DMS153 (cell line): ENCODE results near the gene SLC7A9.
"Not testable (repeated sequence)": the region's sequence is repeated elsewhere in the genome, so short reads cannot be mapped to it uniquely, and the experiment has no call there.

Experiments used
- DNase-seq: peaks from one replicate; lab custom pipeline; 2025; lab: John Stamatoyannopoulos, UW

The SLC7A9 gene

DNA sequence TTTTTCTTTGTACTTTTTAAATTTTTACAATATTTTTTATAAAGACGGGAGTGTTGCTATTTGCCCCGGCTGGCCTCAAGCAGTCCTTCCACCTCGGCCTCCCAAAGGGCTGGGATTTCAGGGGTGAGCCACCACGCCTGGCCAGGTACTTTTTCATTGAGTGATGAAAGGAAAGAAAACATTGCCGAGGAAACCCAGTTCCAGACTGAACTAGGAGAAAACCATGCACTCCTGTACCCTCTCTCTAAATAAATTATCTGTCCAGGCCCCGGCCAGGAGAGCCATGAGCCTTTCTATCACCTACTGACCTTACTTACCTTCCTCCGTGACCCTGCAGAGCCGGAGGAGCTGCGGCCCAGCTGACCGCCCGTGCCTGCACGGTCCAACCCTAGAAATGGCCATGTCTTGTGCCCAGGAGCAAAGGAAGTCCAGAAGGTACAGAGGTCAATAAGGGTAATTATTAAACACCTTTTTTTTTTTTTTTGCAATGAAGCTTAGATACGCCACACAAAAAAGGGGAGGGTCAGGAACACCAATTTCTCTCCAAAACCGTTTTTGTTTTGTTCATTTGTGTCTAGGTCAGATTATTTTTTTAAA, at the start of gene SLC7A9:
Gene SLC7A9 (minus strand): TSS at position 399 of the 597 bp plus-strand sequence. CDS start 1,233 bp downstream, outside the sequence.
- no peak for DNase-seq

DNA sequence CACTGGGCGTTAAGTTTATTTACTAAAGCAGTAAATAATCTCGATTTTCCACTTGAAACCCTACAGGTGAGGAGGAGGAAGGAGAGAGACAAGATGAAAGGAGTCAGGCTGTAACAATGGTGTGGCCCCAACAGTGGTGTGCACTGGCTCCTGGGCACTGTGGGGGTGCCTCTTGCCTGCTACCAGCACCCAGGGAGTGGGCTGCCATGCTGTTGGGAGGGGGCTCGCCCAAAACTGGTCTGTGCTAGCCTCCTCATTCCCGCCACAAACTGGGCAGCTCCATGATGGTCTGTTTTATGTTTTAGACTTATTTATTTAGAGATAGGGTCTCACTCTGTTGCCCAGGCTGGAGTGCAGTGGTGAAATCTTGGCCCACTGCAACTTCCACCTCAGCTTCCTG, 49.8 kb upstream of the SLC7A9 start:
- no peak for DNase-seq

DNA sequence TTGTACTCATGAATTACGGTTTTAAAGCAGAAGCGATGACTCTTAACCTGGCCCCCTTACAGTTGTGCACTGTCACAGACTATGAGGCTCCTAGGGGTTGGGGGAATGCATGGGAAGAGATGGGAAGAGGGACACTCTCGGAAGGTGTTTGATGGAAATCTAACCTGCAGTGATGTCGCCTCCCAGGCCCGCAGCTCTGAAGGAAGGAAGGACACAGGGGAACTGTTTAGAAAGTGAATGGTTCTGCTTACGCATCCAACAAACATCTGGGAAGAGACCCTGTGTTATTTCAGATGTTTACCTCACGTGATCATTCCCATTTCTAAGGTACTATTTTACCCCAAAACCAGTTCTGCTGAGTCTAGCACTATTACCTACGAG, 48.0 kb upstream of the SLC7A9 start:
- no peak for DNase-seq

DNA sequence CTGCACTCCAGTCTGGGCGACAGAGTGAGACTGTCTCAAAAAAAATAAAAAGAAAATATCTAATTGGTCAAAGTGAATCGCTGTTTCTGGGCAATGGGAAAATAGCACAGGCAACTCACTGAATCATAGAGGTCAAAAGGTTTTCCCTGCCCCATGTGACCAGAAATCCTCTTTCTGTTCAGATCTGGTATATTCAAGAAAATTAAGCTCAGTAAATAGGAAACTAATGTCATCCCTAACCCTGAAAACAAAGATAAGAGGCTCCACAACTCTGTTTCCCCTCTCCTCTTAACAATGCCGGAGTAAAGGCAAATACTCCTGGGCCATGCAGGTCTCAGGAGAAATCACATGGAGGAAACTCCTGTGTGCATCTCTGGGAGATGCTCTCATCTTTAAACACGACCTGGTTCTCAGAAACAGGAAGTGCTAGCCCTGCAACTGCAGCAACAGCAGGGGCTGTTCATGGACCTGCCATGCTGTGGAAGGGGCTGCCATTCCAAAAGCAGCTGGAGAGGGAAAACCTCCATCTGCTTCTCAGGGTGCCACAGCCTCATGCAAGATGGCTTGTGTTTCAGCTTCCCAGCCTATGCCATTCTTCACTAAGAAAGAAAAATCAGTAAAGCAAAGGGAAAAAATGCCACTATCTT, 47.5 kb upstream of the SLC7A9 start:
- DNase-seq = no peak

DNA sequence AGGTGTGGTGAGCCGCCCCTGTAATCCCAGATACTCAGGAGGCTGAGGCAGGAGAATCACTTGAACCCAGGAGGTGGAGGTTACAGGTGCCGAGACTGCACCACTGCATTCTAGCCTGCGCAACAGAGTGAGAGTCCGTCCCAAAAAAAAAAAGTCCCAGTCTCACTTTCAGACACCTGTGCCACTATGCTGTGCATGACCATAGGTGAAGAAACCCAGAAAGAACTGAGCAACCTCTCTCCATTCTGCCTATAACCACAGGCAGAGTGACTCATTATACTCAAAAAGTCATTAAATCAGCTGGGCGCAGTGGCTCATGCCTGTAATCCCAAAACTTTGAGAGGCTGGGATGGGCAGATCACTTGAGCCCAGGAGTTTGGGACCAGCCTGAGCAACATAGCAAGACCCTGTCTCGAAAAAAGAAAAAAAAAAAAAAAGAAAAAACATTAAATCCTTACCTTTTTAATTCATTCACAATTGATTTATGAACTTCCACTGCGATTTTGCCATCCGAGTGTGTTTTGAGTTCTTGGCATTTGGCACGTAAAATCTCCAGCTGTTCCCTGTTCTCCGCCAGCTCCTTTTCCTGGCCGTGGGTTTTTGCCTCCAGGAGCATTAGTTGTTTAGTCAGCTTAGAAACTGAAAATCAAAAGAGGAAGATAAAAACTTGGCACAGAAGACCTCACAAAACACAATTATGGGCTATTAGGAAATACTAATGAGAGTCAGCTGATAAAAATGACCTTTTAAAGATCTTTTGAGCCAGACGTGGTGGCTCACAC, 45.5 kb upstream of the SLC7A9 start:
- DNase-seq = no peak

DNA sequence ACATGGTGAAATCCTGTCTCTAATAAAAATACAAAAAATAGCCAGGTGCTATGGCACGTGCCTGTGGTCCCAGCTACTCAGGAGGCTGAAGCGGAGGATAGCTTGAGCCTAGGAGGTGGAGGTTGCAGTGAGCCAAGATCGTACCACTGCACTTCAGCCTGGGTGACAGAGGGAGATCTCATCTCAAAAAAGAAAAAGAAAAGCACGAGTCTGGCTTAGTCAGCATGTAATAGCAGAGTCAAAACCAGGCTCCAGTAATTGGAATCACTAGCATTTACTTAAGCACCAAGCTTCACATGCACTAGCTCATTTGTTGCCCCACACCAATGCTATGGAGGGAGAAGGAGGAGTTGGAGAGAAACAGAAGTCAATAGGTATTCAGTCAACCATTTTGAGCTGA, 41.9 kb upstream of the SLC7A9 start:
- no peak for DNase-seq

DNA sequence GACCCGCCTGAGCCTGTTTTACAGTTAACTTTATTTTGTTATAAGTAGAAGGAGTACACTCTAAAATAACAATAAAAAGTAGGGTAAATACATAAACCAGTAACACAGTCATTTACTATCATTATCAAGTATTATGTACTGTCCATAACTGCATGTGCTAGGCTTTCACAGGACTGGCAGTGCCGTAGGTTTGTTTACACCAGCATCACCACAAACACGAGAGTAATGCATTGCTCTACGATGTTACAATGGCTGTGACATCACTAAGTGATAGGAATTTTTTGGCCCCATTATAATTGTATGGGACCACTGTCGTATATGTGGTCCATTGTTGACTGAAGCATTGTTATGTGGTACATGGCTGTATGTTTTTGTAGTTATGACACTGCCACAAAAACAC, 41.3 kb upstream of the SLC7A9 start:
- DNase-seq = no peak

DNA sequence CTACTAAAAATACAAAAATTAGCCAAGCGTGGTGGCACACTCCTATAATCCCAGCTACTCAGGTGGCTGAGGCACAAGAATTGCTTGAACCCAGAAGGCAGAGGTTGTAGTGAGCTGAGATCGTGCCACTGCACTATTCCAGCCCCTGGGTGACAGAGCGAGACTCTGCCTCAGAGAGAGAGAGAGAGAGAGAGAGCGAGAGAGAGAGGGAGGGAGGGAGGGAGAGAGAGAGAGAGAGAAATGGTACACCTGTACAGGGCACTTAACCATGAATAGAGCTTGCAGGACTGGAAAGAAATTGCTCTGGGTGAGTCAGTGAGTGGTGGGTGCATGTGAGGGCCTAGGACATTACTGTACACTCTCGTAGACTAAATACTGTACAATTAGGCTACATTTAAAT, 40.5 kb upstream of the SLC7A9 start:
- DNase-seq = no peak

DNA sequence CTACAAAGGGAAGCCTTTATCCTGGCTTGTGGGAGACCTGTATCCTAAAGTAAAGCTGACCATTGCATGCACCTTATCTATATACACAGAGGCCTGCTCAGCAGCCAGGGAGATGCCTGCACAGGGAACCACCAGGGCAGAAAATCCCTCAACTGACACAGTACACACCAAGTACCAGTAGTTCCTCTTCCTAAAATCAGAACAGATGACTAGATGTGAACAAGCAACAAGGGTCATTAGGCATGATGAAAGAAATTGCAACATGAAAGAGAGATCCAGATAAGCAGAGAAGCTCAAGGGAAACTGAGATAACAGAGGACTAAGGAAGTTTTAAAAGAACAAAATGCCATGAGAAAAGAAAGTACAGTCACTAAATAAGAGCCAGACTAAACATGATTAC, 39.7 kb upstream of the SLC7A9 start:
- no peak for DNase-seq

DNA sequence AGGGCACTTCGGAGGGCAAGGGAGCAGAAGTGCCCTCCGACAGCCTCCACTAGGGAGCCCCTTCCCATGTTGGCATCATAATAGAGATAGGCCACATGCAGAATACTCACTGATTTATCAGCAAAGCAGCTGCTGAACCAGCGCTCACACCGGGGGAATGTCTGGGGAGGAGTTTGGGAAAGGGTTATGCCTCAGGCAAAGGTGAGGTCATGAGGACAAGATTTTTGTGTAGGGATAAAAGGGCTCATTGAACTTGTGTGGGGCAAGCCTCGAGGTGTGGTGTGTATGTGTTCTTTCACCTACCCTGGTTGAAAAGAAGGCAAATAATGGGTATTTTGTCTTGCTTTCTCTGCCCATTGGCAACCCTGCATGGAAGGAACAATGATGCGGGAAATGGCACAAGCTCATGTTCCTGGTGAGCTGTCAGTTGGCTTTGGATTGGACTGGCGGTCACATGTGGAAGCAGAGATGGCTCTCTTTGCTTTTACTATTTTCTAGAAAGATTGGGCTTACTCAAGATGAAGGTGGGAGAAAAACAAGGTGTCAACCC, 39.1 kb upstream of the SLC7A9 start:
- no peak for DNase-seq

DNA sequence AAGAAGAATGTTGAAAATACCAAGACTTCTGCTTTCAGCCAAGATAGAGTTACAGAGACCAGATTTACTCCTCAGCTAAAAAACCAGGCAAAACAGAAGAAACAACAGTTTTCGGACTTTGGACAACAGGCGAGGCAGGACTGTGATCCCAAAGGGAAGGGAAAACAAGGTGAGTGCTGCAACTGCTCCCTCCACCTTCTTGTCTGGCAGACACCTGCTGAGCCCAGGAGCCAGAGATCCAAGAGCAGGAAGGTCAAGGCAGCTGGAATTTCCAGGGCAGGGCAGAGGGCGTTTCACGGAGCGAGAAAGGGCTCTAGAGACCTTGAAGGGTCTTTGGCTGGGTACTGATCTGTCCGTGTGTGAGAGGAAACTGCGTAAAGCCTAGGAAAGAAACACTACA, 32.9 kb upstream of the SLC7A9 start:
- no peak for DNase-seq

DNA sequence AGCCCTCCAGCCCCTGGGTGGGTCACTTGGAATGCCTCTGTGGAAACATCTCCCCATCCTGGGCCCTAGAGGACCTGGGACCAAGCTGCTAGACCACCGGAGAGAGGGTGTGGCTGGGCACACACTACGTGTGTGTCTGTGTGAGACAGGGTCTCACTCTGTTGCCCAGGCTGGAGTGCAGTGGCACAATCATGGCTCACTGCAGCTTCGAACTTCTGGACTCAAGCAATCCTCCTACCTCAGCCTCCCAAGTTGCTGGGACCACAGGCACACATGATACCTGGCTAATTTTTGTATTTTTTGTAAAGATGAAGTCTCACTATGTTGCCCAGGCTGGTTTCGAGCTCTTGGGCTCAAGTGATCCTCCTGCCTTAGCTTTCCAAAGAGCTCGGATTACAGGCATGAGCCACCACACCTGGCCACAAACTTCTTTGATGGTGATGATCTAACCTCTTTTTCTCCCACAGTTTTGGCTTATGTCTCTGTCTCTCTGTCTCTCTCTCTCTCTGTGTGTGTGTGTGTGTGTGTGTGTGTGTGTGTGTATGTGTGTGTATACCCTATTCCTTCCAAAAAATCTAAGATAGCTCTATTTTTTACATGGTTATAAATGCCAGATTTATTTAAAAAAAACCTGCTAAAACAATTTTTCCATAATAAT, 32.1 kb upstream of the SLC7A9 start:
- no peak for DNase-seq

DNA sequence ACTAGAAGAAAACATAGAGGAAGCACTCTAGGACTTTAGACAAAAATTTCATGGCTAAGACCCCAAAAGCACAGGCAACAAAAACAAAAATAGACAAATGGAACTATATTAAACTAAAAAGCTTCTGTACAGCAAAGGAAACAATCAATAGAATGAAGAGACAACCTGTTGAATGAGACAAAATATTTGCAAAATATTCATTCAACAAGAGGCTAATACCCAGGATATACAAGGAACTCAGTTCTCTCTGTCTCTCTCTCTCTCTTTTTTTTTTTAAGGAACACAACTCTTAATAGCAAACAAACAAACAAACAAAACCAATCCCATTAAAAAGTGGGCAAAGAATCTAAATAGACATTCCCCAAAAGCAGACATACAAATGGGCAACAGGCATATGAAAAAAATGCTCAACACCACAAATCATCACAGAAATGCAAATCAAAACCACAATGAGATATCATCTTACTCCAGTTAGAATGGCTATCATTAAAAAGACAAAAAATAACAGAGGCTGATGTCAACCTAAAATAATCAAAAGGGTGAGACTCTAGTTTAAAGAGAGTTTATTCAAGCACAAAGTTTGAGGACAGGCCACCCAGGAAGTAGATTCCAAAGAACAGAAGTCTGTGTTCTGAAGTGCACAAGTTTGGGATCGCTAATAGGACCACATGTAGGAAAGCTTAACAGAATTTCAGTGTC, 27.1 kb upstream of the SLC7A9 start:
- no peak for DNase-seq

DNA sequence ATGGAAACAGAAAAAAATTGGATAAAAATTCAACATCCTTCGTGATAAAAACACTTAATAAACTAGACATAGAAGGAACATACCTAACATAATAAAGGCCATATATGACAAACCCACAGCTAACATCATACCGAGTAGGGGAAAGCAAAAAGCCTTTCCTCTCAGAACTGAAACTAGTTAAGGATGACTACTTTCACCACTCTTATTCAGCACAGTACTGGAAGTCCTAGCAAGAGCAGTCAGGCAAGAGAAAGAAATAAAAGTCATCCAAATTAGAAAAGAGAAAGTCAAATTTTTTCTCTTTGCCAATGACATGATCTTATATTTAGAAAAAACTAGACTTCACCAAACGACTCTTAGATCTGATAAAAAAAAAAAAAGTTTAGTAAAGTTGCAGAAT, 25.8 kb upstream of the SLC7A9 start:
- no peak for DNase-seq

DNA sequence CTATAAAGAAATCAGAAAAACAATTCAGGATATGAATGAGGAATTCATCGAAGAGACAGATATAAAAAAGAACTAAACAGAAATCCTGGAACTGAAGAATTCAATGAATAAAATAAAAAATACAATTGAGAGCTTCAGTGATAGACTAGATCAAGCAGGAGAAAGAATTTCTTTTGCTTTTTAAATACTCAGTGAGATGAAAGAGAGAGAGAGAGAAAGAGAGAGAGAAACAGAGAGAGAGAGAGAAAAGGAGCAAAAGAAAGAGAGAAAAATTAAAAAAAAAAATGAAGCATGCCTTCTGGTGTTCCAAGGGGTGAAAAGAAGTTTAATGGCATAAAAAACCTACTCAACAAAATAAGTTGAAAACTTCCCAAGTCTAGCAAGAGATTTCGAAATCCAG, 22.0 kb upstream of the SLC7A9 start:
- DNase-seq = no peak

DNA sequence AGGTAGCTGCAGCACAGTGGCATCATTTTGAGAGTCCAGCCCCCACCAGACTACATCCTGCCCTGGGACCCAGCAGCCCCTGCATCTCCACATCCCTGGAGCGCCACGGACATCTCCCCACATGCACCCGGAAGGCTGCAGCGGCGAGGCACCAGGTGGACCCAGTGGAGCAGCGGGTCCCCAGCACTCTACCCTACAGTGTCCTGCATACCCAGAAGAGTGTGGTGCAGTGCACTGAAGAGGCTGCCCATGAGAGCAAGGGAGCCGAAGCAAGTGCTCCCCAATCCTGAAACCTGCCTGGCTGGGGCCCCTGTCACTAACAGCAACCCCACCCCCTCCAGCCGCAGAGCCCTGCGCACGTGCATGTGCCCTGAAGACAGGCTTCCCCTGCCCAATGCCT, 21.3 kb upstream of the SLC7A9 start:
- DNase-seq = no peak

DNA sequence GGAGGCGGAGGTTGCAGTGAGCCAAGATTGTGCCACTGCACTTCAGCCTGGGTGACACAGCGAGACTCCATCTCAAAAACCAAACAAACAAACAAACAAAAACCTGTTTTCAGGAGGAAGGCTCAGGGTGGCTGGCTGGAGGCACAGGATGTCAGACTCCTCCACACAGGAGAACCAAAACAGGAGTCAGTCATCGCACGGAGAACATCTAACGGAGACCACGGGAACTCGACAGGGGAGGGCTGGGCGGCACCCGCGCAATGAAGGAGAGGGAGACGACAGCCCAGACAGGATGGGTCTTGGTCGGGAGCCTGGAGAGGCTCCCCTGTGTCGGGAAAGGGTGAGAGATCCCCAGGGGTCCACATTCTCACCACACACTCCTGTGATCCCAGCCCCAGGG, 20.8 kb upstream of the SLC7A9 start:
- DNase-seq = no peak

DNA sequence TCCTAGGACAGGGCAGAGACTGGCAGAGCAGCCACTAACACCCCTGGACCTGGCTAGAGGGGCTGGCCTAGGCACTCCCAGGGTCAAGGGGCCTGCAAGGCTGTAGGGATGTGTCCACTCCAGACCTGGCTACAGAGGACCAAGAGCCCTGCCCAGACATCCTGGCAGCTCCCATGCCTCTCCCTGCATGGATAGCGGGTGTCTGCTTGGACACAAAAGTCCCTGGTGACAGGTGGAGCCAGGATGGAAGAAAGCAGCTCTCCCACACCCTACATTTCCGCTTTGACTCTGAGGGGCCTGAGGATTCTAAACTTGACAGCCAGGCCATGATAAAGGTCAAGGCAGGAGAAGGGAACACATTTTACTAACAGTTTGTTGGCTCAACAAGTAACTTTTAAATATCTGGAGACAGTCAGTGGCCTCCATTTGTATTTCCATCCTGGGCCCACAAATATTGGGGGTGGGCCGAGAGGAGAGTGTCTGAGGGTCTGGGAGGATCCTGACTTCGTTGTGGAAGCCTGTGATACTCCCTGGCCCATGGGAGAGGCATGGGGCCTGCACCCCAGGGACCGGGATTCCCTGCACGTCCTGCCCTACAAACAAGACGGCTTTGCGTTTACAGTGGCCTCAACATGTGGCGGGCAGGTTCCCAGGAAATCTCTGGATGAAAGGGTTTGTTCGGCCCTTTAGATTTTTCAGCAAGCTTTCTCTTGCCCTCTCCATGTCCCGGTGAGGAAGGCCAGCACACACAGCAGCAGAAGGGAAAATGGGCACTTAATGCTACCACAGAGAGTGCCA, 19.8 kb upstream of the SLC7A9 start:
- no peak for DNase-seq

DNA sequence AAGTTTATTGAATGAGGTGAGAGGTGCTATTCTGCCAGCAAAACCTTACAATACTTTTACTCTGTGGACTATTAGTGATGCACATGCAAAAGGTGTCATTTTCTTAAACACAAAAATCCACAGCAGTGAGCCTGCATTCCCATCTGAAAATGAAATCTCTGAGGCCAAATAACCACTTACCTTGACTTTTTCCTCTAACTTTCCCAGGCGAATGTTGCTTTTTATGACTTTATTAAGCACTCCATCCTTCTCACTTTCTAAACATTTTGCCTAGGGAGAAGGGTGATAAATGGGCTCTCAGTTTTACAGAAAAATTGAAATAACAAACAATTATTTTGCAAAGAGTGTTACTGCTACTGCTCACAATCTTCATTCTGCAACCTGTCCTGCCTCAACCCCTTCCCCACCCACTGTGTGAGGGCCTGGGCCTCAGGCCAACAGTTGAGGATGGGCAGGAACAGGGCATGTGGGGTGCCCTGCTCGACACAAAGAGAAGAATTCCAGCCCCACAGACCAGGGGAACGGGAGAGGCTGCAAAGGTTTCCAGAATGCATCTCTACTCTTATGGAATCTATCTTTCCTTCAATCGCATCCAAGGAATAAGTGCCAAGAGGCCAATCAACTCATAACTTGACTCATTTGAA, 18.1 kb upstream of the SLC7A9 start:
- no peak for DNase-seq

DNA sequence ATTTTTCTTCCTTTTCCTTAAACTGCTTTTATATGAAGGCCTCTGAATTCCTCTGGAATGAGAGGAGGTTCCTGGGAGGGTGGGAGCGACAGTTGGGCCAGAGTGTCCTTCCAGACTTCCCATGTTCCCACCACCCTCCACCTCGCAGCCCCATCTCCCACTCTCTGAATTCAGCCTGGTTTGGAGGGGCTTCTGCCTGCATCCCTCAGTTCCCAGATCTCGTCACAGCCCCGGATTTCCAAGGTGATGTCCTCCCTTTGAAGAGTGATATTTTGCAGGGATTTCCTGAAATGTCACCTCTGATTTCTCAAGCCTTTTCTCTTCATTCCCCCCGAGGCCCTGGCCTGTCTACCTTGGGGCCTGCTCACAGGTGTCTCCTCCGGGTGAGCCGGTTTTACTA, 16.7 kb upstream of the SLC7A9 start:
- no peak for DNase-seq

DNA sequence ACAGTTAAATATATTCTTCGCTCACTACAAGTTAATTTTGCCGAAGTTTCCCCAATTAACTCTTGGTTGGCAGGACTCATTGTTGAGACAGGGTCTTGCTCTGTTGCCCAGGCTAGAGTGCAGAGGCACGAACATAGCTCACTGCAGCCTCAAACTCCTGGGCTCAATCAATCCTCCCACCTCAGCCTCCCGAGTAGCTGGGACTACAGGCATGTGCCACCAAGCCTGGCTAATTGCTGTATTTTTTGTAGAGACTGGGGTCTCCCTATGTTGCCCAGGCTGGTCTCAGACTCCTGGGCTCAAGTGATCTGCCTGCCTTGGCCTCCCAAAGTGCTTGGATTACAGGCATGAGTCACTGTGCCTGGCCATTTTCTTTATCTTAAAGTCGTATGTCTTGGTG, 15.7 kb upstream of the SLC7A9 start:
- not testable (repeated sequence) for DNase-seq
